Measurements from ENCODE around the gene C5AR2. TPM values are rescaled to one million over a fixed set of nuclear protein-coding genes. Genes with fewer than 3 reads are reported as not detected.

Gene C5AR2
- total RNA-seq, 1 experiment from 2014 or later, result not detected

DNA sequence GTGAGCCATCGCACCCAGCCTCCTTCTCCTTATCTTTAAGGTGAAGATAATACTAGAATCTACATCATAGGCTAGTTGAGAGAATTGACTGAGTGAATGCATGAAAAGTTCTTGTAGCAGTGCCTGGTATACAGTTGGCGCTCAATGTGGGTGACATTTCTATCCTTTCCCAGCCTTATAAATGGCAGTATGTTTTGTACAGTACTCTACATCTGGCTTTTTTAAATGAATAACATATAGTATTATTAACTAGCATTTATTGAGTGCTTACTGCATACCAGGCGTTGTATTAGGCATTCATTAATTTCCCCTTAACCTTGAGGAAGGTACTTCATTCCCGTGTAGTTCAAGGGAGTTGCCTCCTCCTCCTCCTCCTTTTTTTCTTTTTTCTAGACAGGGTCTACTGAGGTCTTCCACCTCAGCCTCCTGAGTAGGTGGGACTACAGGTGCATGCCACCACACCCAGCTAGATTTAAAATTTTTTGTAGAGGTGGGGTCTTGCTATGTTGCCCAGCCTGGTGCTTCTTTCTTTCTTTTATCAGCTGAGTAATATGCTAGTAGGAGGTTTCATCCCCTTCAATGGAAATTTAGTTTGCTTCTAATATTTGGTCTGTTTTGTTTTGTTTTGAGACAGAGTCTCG is 19.5 kb upstream of the C5AR2 start:
- Histone ChIP-seq H3K4me1 (ENCODE audit: insufficient read depth, low read length, poor library complexity, severe bottlenecking) (no peaks in the 10 kb centered on the region), H3K4me3 (ENCODE audit: low read depth, low read length, poor library complexity, severe bottlenecking) (no peak overlapping the region), H3K36me3 (ENCODE audit: insufficient read depth, low read length, poor library complexity, severe bottlenecking) (no peaks in the 10 kb centered on the region), H3K9me3 (ENCODE audit: low read depth, low read length, poor library complexity, severe bottlenecking) (no peaks in the 10 kb centered on the region), H3K27ac (ENCODE audit: low read depth, low read length, poor library complexity, severe bottlenecking) (no peak overlapping the region), H3K27me3 (replicated peaks; ENCODE audit: insufficient read depth, low read depth, low read length, poor library complexity) (no peaks in the 10 kb centered on the region)
- TF ChIP-seq, protein P1, sequence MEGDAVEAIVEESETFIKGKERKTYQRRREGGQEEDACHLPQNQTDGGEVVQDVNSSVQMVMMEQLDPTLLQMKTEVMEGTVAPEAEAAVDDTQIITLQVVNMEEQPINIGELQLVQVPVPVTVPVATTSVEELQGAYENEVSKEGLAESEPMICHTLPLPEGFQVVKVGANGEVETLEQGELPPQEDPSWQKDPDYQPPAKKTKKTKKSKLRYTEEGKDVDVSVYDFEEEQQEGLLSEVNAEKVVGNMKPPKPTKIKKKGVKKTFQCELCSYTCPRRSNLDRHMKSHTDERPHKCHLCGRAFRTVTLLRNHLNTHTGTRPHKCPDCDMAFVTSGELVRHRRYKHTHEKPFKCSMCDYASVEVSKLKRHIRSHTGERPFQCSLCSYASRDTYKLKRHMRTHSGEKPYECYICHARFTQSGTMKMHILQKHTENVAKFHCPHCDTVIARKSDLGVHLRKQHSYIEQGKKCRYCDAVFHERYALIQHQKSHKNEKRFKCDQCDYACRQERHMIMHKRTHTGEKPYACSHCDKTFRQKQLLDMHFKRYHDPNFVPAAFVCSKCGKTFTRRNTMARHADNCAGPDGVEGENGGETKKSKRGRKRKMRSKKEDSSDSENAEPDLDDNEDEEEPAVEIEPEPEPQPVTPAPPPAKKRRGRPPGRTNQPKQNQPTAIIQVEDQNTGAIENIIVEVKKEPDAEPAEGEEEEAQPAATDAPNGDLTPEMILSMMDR (conservative IDR thresholded peaks at IDR 0.05; ENCODE audit: low read depth, low read length), result no peak
- TF ChIP-seq EZH2 (IDR thresholded peaks at IDR 0.05; ENCODE audit: borderline replicate concordance, low read depth, low read length, poor library complexity, severe bottlenecking), result no peak
- no peak for DNase-seq (ENCODE audit: low spot score)
- ChIA-PET POLR2A (ENCODE audit: low non-redundant PET) (no interaction called here), CTCF (no interaction called here)
- intact Hi-C loops (cut with micrococcal nuclease; ENCODE audit: unreplicated experiment), result no loop called here
- no TSS peak for BruUV-seq (replicated peaks)

DNA sequence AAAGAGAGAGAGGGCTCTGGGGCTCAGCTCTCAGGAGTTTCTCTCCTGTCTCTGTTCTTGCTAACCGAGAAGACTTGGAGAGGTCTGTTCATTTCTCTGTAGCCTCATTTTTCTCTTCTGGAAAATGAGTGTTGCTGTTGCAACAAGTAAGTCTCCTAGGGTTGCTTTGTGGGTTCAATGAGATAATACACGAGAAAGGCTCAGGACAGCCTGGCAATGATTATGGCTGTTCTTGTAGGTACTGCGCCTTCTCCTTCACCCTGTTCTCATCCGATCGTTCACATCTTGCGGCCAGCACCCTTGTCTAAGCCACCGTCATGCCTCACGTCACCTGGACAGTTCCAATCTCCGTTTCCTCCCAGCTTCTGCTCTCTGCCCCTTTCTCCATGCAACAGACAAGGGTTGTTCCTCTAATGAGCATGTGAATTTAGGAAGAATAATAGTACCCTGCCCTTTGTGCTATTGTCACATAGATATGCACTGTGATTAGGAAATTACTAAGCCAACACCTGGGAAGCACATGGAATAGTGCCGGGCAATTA is 18.1 kb upstream of the C5AR2 start:
- H3K27me3 ChIP-seq (replicated peaks; ENCODE audit: insufficient read depth, low read depth, low read length, poor library complexity), result no peaks in the 10 kb centered on the region
- H3K4me1 ChIP-seq (ENCODE audit: insufficient read depth, low read length, poor library complexity, severe bottlenecking), result no peaks in the 10 kb centered on the region
- H3K27ac ChIP-seq (ENCODE audit: low read depth, low read length, poor library complexity, severe bottlenecking), result no peak overlapping the region
- ChIA-PET CTCF (no interaction called here), POLR2A (ENCODE audit: low non-redundant PET) (no interaction called here)
- DNase-seq (ENCODE audit: low spot score), result no peak
- intact Hi-C loops (cut with micrococcal nuclease; ENCODE audit: unreplicated experiment), result no loop called here
- H3K9me3 ChIP-seq (ENCODE audit: low read depth, low read length, poor library complexity, severe bottlenecking), result no peaks in the 10 kb centered on the region
- BruUV-seq (replicated peaks), result no TSS peak
- H3K36me3 ChIP-seq (ENCODE audit: insufficient read depth, low read length, poor library complexity, severe bottlenecking), result no peaks in the 10 kb centered on the region
- H3K4me3 ChIP-seq (ENCODE audit: low read depth, low read length, poor library complexity, severe bottlenecking), result no peak overlapping the region
- TF ChIP-seq, protein P1 (conservative IDR thresholded peaks at IDR 0.05; ENCODE audit: low read depth, low read length), result no peak
- no peak for TF ChIP-seq EZH2 (IDR thresholded peaks at IDR 0.05; ENCODE audit: borderline replicate concordance, low read depth, low read length, poor library complexity, severe bottlenecking)

DNA sequence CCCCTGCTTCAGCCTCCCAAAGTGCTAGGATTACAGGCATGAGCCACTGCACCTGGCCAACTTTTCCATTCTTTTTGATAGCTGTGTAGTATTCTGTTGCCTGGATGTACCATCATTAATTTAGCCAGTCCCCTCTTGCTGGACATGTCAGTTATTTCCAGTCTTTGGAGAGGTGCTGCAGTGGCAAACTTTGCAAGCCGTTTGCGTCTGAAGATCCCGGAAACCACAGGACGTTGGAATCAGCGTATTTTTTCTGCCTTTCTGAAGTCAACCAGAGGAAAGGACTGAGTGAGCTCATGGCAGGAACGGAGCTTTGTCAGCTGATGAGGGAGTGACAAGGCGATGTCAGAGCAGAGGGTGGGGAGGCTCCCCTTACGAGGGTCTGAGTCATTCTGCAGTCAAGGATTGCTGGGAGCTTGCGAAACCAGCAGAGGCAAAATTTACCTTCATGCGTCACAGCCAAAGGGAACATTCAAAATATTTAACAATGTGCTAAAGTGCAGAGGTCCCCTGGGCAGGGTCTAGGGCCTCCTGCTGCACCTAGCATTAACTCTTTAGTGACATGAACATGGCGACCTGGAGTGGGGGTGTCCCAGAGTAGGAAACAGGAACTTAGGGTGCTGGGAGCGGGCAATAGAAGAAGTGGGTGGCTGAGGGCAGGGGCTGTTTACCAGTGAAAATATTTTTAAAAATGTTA is 16.7 kb upstream of the C5AR2 start:
- TF ChIP-seq, protein P1 (conservative IDR thresholded peaks at IDR 0.05; ENCODE audit: low read depth, low read length), result no peak
- no peak for TF ChIP-seq EZH2 (IDR thresholded peaks at IDR 0.05; ENCODE audit: borderline replicate concordance, low read depth, low read length, poor library complexity, severe bottlenecking)
- POLR2A ChIA-PET (ENCODE audit: low non-redundant PET), result interaction anchor here (0.6 kb wide), 2 partner anchors 63 to 202 kb away, joined by 3 read pairs; partner anchors contain the start of gene ZC3H4
- H3K4me3 ChIP-seq (ENCODE audit: low read depth, low read length, poor library complexity, severe bottlenecking), result no peak overlapping the region
- H3K9me3 ChIP-seq (ENCODE audit: low read depth, low read length, poor library complexity, severe bottlenecking), result no peaks in the 10 kb centered on the region
- H3K4me1 ChIP-seq (ENCODE audit: insufficient read depth, low read length, poor library complexity, severe bottlenecking), result no peaks in the 10 kb centered on the region
- intact Hi-C loops (cut with micrococcal nuclease; ENCODE audit: unreplicated experiment), result no loop called here
- no peaks in the 10 kb centered on the region for H3K27me3 ChIP-seq (replicated peaks; ENCODE audit: insufficient read depth, low read depth, low read length, poor library complexity)
- peak; percentile 78 for DNase-seq (ENCODE audit: low spot score)
- CTCF ChIA-PET, result no interaction called here
- H3K36me3 ChIP-seq (ENCODE audit: insufficient read depth, low read length, poor library complexity, severe bottlenecking), result no peaks in the 10 kb centered on the region
- no TSS peak for BruUV-seq (replicated peaks)
- H3K27ac ChIP-seq (ENCODE audit: low read depth, low read length, poor library complexity, severe bottlenecking), result no peak overlapping the region

All from A673 (cell line).